Spleen (tissue), 11 donors: ENCODE data around the gene JAML. TPM values are rescaled to one million over a fixed set of nuclear protein-coding genes. Genes with fewer than 3 reads are reported as not detected.
A peak's percentile ranks its signal among the peaks of the same experiment; 100 is the strongest.

Experiments used
- DNase-seq: peaks from one replicate; pipeline ENCODE4 v3.0.0-alpha.2; 2020
- H3K27ac ChIP-seq, 8 donors: fragments of 200-600 bp; sonication (generic) in 7 of 8; 1 replicate in 4 of 8; 2 replicates in 4 of 8; pipeline versions ENCODE4 v1.5.0 to v1.8.0; 2016 to 2021; ENCODE audit warnings: inconsistent platforms in 4 of 8, mild to moderate bottlenecking in 4 of 8, moderate library complexity in 1 of 8
- H3K27me3 ChIP-seq, 7 donors: fragments of 200-600 bp; sonication (generic) in 6 of 7; replicated peaks in 1 of 7; 1 replicate in 4 of 7; 2 replicates in 3 of 7; pipeline versions ENCODE4 v1.5.0 to v1.8.0; 2016 to 2021; ENCODE audit warnings: inconsistent platforms in 3 of 7, mild to moderate bottlenecking in 1 of 7
- H3K36me3 ChIP-seq, 6 donors: fragments of 200-600 bp; sonication (generic) in 5 of 6; 1 replicate in 4 of 6; 2 replicates in 2 of 6; pipeline versions ENCODE4 v1.5.0 to v1.8.0; 2016 to 2021; ENCODE audit warnings: inconsistent platforms in 2 of 6
- H3K4me1 ChIP-seq, 6 donors: fragments of 200-600 bp; sonication (generic) in 5 of 6; 1 replicate in 3 of 6; 2 replicates in 3 of 6; pipeline versions ENCODE4 v1.5.0 to v1.8.0; 2016 to 2021; ENCODE audit warnings: inconsistent platforms in 3 of 6
- H3K4me3 ChIP-seq, 8 donors: fragments of 200-600 bp; sonication (generic) in 7 of 8; 1 replicate in 4 of 8; 2 replicates in 4 of 8; pipeline versions ENCODE4 v1.5.0 to v1.8.0; 2016 to 2021; ENCODE audit warnings: inconsistent platforms in 4 of 8, mild to moderate bottlenecking in 4 of 8, moderate library complexity in 2 of 8
- H3K9me3 ChIP-seq, 8 donors: fragments of 200-600 bp; sonication (generic) in 7 of 8; 1 replicate in 4 of 8; 2 replicates in 4 of 8; pipeline versions ENCODE4 v1.5.0 to v1.8.0; 2016 to 2021; ENCODE audit warnings: inconsistent platforms in 4 of 8
- CTCF ChIP-seq, 11 experiments: fragments of 200-600 bp in 7 of 11; fragments of 450-650 bp in 4 of 11; sonication (generic) in 4 of 11; IDR thresholded peaks in 8 of 11; conservative IDR thresholded peaks in 3 of 11; 1 replicate in 7 of 11; 2 replicates in 4 of 11; pipeline versions ENCODE4 v1.4.0 to v1.8.0; 2016 to 2021; ENCODE audit warnings: antibody characterized with exemption in 11 of 11, inconsistent platforms in 4 of 11, mild to moderate bottlenecking in 1 of 11
- POLR2A ChIP-seq, 3 donors: fragments of 450-650 bp; IDR thresholded peaks; one replicate each; pipeline ENCODE4 v1.5.1; 2017; ENCODE audit warnings: antibody characterized with exemption in 3 of 3, mild to moderate bottlenecking in 1 of 3
- POLR2AphosphoS5 ChIP-seq, 3 donors: sonication (generic); formaldehyde crosslinking; IDR thresholded peaks; one replicate each; pipeline ENCODE4 v1.5.1; 2017; ENCODE audit warnings: antibody characterized with exemption in 3 of 3
- WGBS, 5 donors: extraction: QIAGEN DNeasy Blood & Tissue Kit in 3 of 5; methylation state at CpG; one replicate each; pipeline versions ENCODE4 v1.1.5 to v1.1.7; 2013 to 2018; 5-methylcytosine and 5-hydroxymethylcytosine counted together
- intact Hi-C: fragments of 100-400 bp; cut with DNase I; formaldehyde crosslinking; loops from one replicate; pipeline ENCODE4 v1.15.0; 2023; ENCODE audit warnings: low total_unique reads
- polyA plus RNA-seq, 3 donors: library from polyadenylated mRNA; stranded (reverse); fragments of 200-250 nt; gene quantifications; one replicate each; pipeline ENCODE4 v1.2.1, GENCODE V29; 2013
- total RNA-seq, 7 donors: library from RNA; depleted of rRNA in 3 of 7; stranded (reverse); fragments of >200 nt in 3 of 7; fragmentation: NEBNext Ultra II Directional in 4 of 7; extraction: Animal tissue kit (Norgen Biotek cat#: 25700) in 4 of 7; gene quantifications; one replicate each; pipeline versions ENCODE4 v1.1.0 to v1.2.1, GENCODE V29; 2016 to 2021
- donor health status: healthy with polysubstance abuse.
- donor health status: DM: no; HTN: no; CAD: no; lungs with moderate emphysema.
- donor health status: DM: no; HTN: no; CAD: no.
- donor health status: Bipolar disorder and iron deficiency.
- donor health status: healthy.
- donor health status: DM: no; HTN: no; CAD: no.
- donor health status: DM: yes; HTN: yes; CAD: no.

Gene JAML
- total and polyA plus RNA-seq, 10 donors = 18.2 to 180 (median 89.3) TPM

- 0 to 90% (median 0%) methylated on average over 1 of the region's 1 CpG for WGBS, 5 donors
- Histone ChIP-seq H3K27me3 (peaks cover 0 to 21% (median 0%) of the 10 kb centered on the region in 7 donors), H3K4me3 (no peak overlapping the region), H3K27ac (no peak overlapping the region), H3K36me3 (no peaks in the 10 kb centered on the region), H3K9me3 (peaks cover 0 to 7% (median 0%) of the 10 kb centered on the region in 8 donors), H3K4me1 (peaks cover 0 to 13% (median 8%) of the 10 kb centered on the region in 6 donors)
- intact Hi-C loops = no loop called here
- TF ChIP-seq POLR2AphosphoS5 (IDR thresholded peaks at IDR 0.05) (no peak), CTCF (IDR thresholded peaks at IDR 0.05 in 8 of 11, conservative IDR thresholded peaks at IDR 0.05 in 3 of 11) (peak in 1 of 11 experiments; percentile 12), POLR2A (IDR thresholded peaks at IDR 0.05) (no peak)
- DNase-seq = no peak
These were observed 33.6 kb upstream of the JAML start for GRCh38 chr11:118258410-118258809.

- Histone ChIP-seq H3K4me1 (peaks cover 0 to 41% (median 14%) of the 10 kb centered on the region in 6 donors), H3K27ac (peak overlapping the region in 7 of 8 donors; percentile 79 to 91 (median 90)), H3K36me3 (no peaks in the 10 kb centered on the region), H3K9me3 (no peaks in the 10 kb centered on the region), H3K27me3 (no peaks in the 10 kb centered on the region), H3K4me3 (peak overlapping the region in 7 of 8 donors; percentile 54 to 75 (median 59))
- intact Hi-C loops = no loop called here
- DNase-seq = no peak
- WGBS, 5 donors = 58 to 66% (median 61%) methylated on average over 3 of the region's 3 CpGs
- no peak for TF ChIP-seq POLR2AphosphoS5 (IDR thresholded peaks at IDR 0.05)
- TF ChIP-seq POLR2A (IDR thresholded peaks at IDR 0.05) = no peak
- no peak for TF ChIP-seq CTCF (IDR thresholded peaks at IDR 0.05 in 8 of 11, conservative IDR thresholded peaks at IDR 0.05 in 3 of 11)
These were observed 27.9 kb upstream of the JAML start for GRCh38 chr11:118252688-118253087.

GRCh38 chr11:118251858-118252652 lies 27.2 kb upstream of the JAML start, which contains the start of gene MPZL3:
TSS of gene MPZL3 (minus strand) at chr11:118252365. CDS start at chr11:118252294, 71 bp downstream.
- Histone ChIP-seq H3K36me3 (no peaks in the 10 kb centered on the region), H3K27ac (peak within 1 kb of the TSS; percentile 73 to 91 (median 90)), H3K4me3 (peak within 1 kb of the TSS; percentile 54 to 75 (median 58)), H3K27me3 (no peaks in the 10 kb centered on the region), H3K4me1 (peaks cover 0 to 48% (median 15%) of the 10 kb centered on the region in 6 donors), H3K9me3 (no peaks in the 10 kb centered on the region)
- intact Hi-C loops = no loop called here
- peak; percentile 91 for DNase-seq
- WGBS, 5 donors = 1 to 5% (median 2%) methylated on average over 33 of the region's 33 CpGs
- TF ChIP-seq POLR2AphosphoS5 (IDR thresholded peaks at IDR 0.05) = peak; percentile 84 to 90 (median 85)
- TF ChIP-seq CTCF (IDR thresholded peaks at IDR 0.05 in 8 of 11, conservative IDR thresholded peaks at IDR 0.05 in 3 of 11) = peak in 1 of 11 experiments; percentile 8
- peak in 1 of 3 donors; percentile 6 for TF ChIP-seq POLR2A (IDR thresholded peaks at IDR 0.05)

- intact Hi-C loops = no loop called here
- 63 to 91% (median 75%) methylated on average over 1 of the region's 1 CpG for WGBS, 5 donors
- no peaks in the 10 kb centered on the region for H3K9me3 ChIP-seq
These were observed 22.2 kb upstream of the JAML start for GRCh38 chr11:118247041-118247440.

More at GRCh38 chr11:118247041-118247440, 22.2 kb upstream of the JAML start:
- H3K36me3 ChIP-seq = no peaks in the 10 kb centered on the region
- TF ChIP-seq POLR2AphosphoS5 (IDR thresholded peaks at IDR 0.05) (no peak), POLR2A (IDR thresholded peaks at IDR 0.05) (no peak), CTCF (IDR thresholded peaks at IDR 0.05 in 8 of 11, conservative IDR thresholded peaks at IDR 0.05 in 3 of 11) (no peak)
- H3K27ac ChIP-seq = peak overlapping the region in 4 of 8 donors; percentile 12 to 60 (median 36)
- H3K4me1 ChIP-seq = peaks cover 0 to 76% (median 17%) of the 10 kb centered on the region in 6 donors
- H3K27me3 ChIP-seq = no peaks in the 10 kb centered on the region
- DNase-seq = no peak
- H3K4me3 ChIP-seq = no peak overlapping the region
